ENCODE data around the gene SFXN5.

DNA sequence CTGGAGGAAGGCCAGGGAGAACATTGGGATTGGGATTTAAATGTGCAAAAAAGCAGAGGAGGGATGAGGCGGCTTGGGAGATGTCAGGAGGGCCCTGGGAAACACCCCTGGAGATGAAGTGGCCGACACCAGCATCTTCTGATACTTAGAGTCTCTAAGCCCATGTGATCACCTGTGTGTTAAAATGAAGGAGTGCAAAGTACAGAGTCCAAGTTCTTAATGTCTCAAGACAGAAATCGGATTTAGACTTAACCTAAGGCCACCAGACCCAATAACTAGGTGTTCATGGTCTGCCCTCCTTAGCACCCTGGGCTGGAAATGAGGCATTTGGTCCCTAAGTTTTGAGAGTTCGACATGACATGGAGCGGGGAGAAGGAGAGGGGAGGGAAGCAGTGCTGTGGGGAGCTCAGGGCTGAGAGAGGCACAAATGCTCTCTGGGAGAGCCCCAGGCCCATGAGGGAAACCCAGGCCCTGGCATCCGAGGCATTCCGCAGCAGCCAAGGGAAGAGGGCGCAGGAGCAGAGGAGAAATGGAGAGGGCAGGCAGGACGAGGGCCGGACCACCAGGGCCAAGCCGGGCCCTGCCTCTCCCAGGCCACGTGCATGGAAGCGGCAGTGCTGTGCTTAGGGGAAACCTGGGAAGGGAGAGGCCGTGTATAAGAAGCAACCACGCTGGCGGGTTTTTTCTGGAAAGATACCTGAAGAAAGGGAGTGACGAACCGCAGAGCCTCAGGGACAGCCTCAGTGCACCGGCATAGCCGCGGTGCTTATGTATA, 63.3 kb downstream of the SFXN5 start:
- TF ChIP-seq CTCF (conservative IDR thresholded peaks at IDR 0.05) (no peak), EZH2 (IDR thresholded peaks at IDR 0.05; ENCODE audit: low read depth) (no peak)

All from PC-9 (cell line).